ENCODE measurements around the gene FAM217B. TPM values are rescaled to one million over a fixed set of nuclear protein-coding genes. Genes with fewer than 3 reads are reported as not detected.

Gene FAM217B
- total RNA-seq, 1 donor from 2014 or later = 15.1 TPM

GRCh38 chr20:59958123-59958522 is 17.9 kb downstream of the FAM217B start, which contains the start of gene CDH26:
TSS of gene CDH26 (plus strand) at chr20:59958423. CDS start at chr20:59958727, 304 bp downstream.
- intact Hi-C loops (cut with micrococcal nuclease) = no loop called here
- CTCF ChIA-PET = no interaction called here
- POLR2A ChIA-PET = no interaction called here

GRCh38 chr20:59958626-59959025 is 18.4 kb downstream of the FAM217B start:
- DNase-seq = no peak
- Mint-ChIP-seq H3K27ac (no peak overlapping the region), H3K36me3 (ENCODE audit: low read depth) (no peaks in the 10 kb centered on the region), H3K9me3 (no peaks in the 10 kb centered on the region), H3K4me3 (no peak overlapping the region), H3K4me1 (no peaks in the 10 kb centered on the region), H3K27me3 (no peaks in the 10 kb centered on the region)
- intact Hi-C loops (cut with micrococcal nuclease) = no loop called here
- TF ChIP-seq CTCF (IDR thresholded peaks at IDR 0.05) = no peak
- no peak for ATAC-seq (ENCODE audit: low read depth)
- CTCF ChIA-PET = no interaction called here
- POLR2A ChIA-PET = no interaction called here

More at GRCh38 chr20:59958123-59958522, 17.9 kb downstream of the FAM217B start, which contains the start of gene CDH26:
- H3K27ac Mint-ChIP-seq = no peak within 1 kb of the TSS
- no peak within 1 kb of the TSS for H3K4me3 Mint-ChIP-seq
- H3K36me3 Mint-ChIP-seq (ENCODE audit: low read depth) = peaks cover under 1% of the 10 kb centered on the region
- H3K9me3 Mint-ChIP-seq = no peaks in the 10 kb centered on the region
- H3K27me3 Mint-ChIP-seq = no peaks in the 10 kb centered on the region
- no peaks in the 10 kb centered on the region for H3K4me1 Mint-ChIP-seq
- DNase-seq (no peak), ATAC-seq (ENCODE audit: low read depth) (no peak)
- no peak for TF ChIP-seq CTCF (IDR thresholded peaks at IDR 0.05)

DNA sequence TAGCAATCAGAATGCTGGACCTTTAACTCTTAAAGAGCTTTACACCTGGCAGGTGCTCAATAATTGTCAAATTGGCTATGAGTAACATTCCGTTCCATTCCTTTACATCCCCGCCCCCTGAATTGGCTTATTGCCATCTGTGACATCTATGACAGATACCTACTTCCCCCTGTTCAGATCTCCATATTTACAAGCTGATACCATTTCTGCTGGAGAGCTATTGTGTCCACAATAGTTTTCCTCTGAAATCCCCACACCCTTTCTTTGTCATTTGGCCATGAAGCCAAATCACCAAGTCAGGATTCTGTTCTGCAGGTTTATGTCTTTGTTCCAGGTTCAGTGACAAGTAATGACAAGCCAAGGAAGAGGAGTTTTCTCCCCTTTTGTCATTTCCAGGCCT is 21.2 kb downstream of the FAM217B start:
- DNase-seq = no peak
- Mint-ChIP-seq H3K4me3 (no peak overlapping the region), H3K27ac (no peak overlapping the region), H3K36me3 (ENCODE audit: low read depth) (no peaks in the 10 kb centered on the region), H3K4me1 (no peaks in the 10 kb centered on the region), H3K27me3 (no peaks in the 10 kb centered on the region), H3K9me3 (no peaks in the 10 kb centered on the region)
- ATAC-seq (ENCODE audit: low read depth) = no peak
- POLR2A ChIA-PET = no interaction called here
- TF ChIP-seq CTCF (IDR thresholded peaks at IDR 0.05) = no peak
- CTCF ChIA-PET = no interaction called here
- intact Hi-C loops (cut with micrococcal nuclease) = no loop called here

DNA sequence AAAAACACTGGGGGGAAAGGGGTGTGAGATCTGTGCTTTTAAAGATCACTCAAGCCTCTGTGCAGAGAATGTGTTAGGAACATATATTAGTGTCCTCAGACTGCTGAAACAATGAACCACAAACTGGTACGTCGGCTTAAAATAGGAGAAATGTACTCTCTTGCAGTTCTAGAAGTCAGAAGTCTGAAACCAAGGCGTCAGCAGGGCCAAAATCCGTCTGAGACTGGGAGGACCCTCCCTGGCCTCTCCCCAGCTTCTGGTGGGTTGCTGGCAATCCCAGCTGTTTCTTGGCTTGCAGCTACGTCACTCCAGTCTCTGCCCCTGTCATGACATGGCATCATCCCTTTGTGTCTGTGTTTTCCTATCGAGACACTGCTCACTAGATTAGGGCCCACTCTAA is 22.0 kb downstream of the FAM217B start:
- H3K27me3 Mint-ChIP-seq = no peaks in the 10 kb centered on the region
- intact Hi-C loops (cut with micrococcal nuclease) = no loop called here
- no peak overlapping the region for H3K27ac Mint-ChIP-seq
- ChIA-PET CTCF (no interaction called here), POLR2A (no interaction called here)
- ATAC-seq (ENCODE audit: low read depth) (no peak), DNase-seq (no peak)
- H3K9me3 Mint-ChIP-seq = no peaks in the 10 kb centered on the region
- H3K4me3 Mint-ChIP-seq = no peak overlapping the region
- H3K36me3 Mint-ChIP-seq (ENCODE audit: low read depth) = no peaks in the 10 kb centered on the region
- no peak for TF ChIP-seq CTCF (IDR thresholded peaks at IDR 0.05)
- H3K4me1 Mint-ChIP-seq = no peaks in the 10 kb centered on the region

- CTCF ChIA-PET = no interaction called here
These were observed 26.2 kb downstream of the FAM217B start for GRCh38 chr20:59966428-59966827.

More at GRCh38 chr20:59966428-59966827, 26.2 kb downstream of the FAM217B start:
- Mint-ChIP-seq H3K27ac (no peak overlapping the region), H3K27me3 (no peaks in the 10 kb centered on the region), H3K4me1 (no peaks in the 10 kb centered on the region), H3K36me3 (ENCODE audit: low read depth) (no peaks in the 10 kb centered on the region), H3K4me3 (no peak overlapping the region), H3K9me3 (no peaks in the 10 kb centered on the region)
- ATAC-seq (ENCODE audit: low read depth) (no peak), DNase-seq (no peak)
- TF ChIP-seq CTCF (IDR thresholded peaks at IDR 0.05) = no peak
- intact Hi-C loops (cut with micrococcal nuclease) = no loop called here
- POLR2A ChIA-PET = no interaction called here
